NT2/D1 (cell line): Measurements from ENCODE around the gene SLC7A6OS.

Experiments used
- YY1 ChIP-seq: IDR thresholded peaks from 2 replicates; pipeline ENCODE4 v1.6.1; 2011; ENCODE audit not compliant: insufficient read length, insufficient read depth
- ZNF274 ChIP-seq: IDR thresholded peaks from 2 replicates; pipeline ENCODE4 v1.6.1; 2011; ENCODE audit warnings: mild to moderate bottlenecking, low read depth, low read length

DNA sequence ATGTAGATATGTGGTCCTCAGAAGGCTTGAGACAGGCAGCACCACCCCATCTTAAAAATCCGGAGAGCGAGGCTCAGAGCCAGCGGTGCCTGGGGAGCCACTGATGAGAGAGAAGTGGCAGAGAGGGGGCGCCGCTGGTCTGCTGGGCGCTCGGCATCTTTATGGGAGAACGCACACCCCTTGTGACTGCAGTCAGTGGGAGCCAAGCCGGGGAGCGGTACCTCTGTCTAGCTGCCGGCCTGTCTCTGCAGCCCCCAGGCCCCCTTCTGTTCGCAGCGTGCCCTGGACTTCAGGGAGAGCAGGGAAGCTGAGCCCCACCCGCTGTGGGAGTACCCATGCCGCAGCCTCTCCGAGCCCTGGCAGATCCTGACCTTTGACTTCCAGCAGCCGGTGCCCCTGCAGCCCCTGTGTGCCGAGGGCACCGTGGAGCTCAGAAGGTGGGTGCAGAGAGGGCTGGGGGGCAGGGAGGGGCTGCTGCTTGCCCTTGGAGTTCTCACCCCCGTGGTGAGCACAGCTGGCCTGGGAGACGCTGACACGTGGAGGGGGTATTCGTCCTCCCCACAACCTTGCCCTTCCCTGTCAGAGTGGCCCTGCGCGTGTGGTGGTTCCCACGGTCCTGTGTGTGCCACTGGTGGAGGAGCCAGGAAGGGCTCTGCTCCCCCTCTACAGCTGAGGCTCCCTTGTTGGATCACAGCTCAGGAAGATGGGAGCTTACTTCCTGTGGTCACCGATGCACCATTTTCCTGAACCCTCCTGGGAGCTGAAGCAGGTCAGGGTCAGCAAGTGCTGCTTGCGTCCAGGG is 44.9 kb upstream of the SLC7A6OS start:
- TF ChIP-seq ZNF274: no peak
- TF ChIP-seq YY1: no peak
